Tibial artery (tissue), 4 donors: ENCODE data around the gene NDUFS4.
"Not testable (repeated sequence)": the region's sequence is repeated elsewhere in the genome, so short reads cannot be mapped to it uniquely, and the experiment has no call there.

ENCODE experiments used
- DNase-seq, 2 donors: peaks; one replicate each; pipeline ENCODE4 v3.0.0-alpha.2; 2019
- H3K27ac ChIP-seq, 2 donors: fragments of 200-600 bp; sonication (generic) in 1 of 2; 1 replicate in 1 of 2; 2 replicates in 1 of 2; pipeline ENCODE4 v1.5.1; 2018 to 2019; ENCODE audit warnings: mild to moderate bottlenecking in 1 of 2
- H3K27me3 ChIP-seq, 2 donors: fragments of 200-600 bp; sonication (generic) in 1 of 2; one replicate each; pipeline versions ENCODE4 v1.5.1 to v1.6.0; 2016 to 2019
- H3K36me3 ChIP-seq, 3 donors: fragments of 200-600 bp; sonication (generic) in 2 of 3; one replicate each; pipeline ENCODE4 v1.5.1; 2016 to 2019; ENCODE audit warnings: mild to moderate bottlenecking in 2 of 3
- H3K4me1 ChIP-seq, 4 donors: fragments of 200-600 bp; sonication (generic) in 2 of 4; 1 replicate in 3 of 4; 2 replicates in 1 of 4; pipeline ENCODE4 v1.5.1; 2016 to 2019
- H3K4me3 ChIP-seq, 2 donors: fragments of 200-600 bp; sonication (generic) in 1 of 2; 1 replicate in 1 of 2; 2 replicates in 1 of 2; pipeline ENCODE4 v1.5.1; 2018 to 2019; ENCODE audit warnings: mild to moderate bottlenecking in 2 of 2
- H3K9me3 ChIP-seq, 3 donors: fragments of 200-600 bp; sonication (generic) in 1 of 3; one replicate each; pipeline ENCODE4 v1.5.1; 2016 to 2019
- CTCF ChIP-seq, 2 experiments: fragments of 200-600 bp in 1 of 2; fragments of 450-650 bp in 1 of 2; IDR thresholded peaks; one replicate each; pipeline ENCODE4 v1.5.1; 2017 to 2019; ENCODE audit warnings: antibody characterized with exemption in 2 of 2, mild to moderate bottlenecking in 1 of 2, moderate library complexity in 1 of 2
- intact Hi-C: fragments of 100-400 bp; cut with DNase I; formaldehyde crosslinking; loops from one replicate; pipeline ENCODE4 v1.15.0; 2023; ENCODE audit warnings: low total_unique reads

The NDUFS4 gene

DNA sequence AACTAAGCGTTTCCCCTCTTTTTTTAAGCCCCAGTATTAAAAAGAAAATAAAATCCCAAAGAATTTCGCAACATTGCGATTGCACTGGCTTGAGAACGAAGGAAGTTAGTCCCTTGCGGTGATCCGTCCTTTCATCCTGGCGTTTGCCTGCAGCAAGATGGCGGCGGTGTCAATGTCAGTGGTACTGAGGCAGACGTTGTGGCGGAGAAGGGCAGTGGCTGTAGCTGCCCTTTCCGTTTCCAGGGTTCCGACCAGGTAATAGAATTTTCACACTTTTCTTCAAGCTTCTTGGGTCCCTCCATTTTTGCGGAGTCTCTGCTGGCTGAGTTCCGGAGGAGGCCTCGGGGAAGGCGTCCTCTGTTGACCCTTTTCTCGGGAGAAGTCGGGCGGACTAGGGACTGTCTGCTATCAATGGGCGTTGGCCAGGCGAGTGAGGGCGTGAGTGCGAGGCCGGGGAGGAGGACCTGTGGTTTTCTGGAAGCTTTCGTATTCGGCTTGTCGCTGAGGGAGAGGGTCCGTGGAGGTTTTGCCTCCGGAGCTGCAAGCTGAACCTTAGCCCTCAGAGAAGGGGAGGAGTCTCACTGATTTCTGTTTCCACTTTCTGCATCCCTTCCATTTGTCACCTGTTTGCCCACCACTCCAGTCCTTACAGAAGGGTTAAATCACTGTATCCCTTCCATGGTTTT, at the start of gene NDUFS4:
Gene NDUFS4 (plus strand): TSS at position 134 of the 686 bp plus-strand sequence. CDS start 24 bp downstream, at position 158.
- intact Hi-C loops: no loop called here
- Histone ChIP-seq H3K27me3 (no peaks in the 10 kb centered on the region), H3K4me3 (peak within 1 kb of the TSS; percentile 65 to 80), H3K36me3 (no peaks in the 10 kb centered on the region), H3K4me1 (peaks cover 0 to 38% (median 16%) of the 10 kb centered on the region in 4 donors), H3K9me3 (no peaks in the 10 kb centered on the region), H3K27ac (peak within 1 kb of the TSS; percentile 85 to 86)
- peak; percentile 86 to 90 for DNase-seq
- no peak for TF ChIP-seq CTCF (IDR thresholded peaks at IDR 0.05)

GRCh38 chr5:53512539-53512938, 47.9 kb upstream of the NDUFS4 start:
- no peak for TF ChIP-seq CTCF (IDR thresholded peaks at IDR 0.05)
- Histone ChIP-seq H3K27me3 (no peaks in the 10 kb centered on the region), H3K4me3 (no peak overlapping the region), H3K27ac (no peak overlapping the region), H3K4me1 (no peaks in the 10 kb centered on the region), H3K36me3 (no peaks in the 10 kb centered on the region), H3K9me3 (peaks cover 0 to 22% (median 13%) of the 10 kb centered on the region in 3 donors)
- intact Hi-C loops: no loop called here
- DNase-seq: no peak

- H3K36me3 ChIP-seq: no peaks in the 10 kb centered on the region
- H3K27me3 ChIP-seq: no peaks in the 10 kb centered on the region
- intact Hi-C loops: no loop called here
- no peak overlapping the region for H3K27ac ChIP-seq
- H3K4me3 ChIP-seq: no peak overlapping the region
- no peak for DNase-seq
- peaks cover 0 to 13% (median 0%) of the 10 kb centered on the region in 3 donors for H3K9me3 ChIP-seq
- H3K4me1 ChIP-seq: no peaks in the 10 kb centered on the region
- TF ChIP-seq CTCF (IDR thresholded peaks at IDR 0.05): no peak
Measured at GRCh38 chr5:53515988-53516387, 44.5 kb upstream of the NDUFS4 start.

DNA sequence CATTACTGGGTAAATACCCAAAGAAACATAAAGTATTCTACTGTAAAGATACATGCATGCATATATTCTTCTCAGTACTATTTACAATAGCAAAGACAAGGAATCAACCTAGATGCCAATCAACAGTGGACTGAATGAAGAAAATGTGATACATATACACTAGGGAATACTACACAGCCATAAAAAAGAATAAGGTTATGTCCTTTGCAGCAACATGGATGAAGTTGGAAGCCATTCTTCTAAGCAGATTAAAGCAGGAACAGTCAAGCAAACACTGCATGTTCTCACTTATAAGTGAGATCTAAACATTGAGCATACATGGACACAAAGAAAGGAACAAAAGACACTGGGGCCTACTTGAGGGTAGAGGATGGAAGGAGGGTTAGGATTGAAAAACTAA, 39.6 kb upstream of the NDUFS4 start:
- Histone ChIP-seq H3K36me3 (no peaks in the 10 kb centered on the region), H3K4me3 (no peak overlapping the region), H3K4me1 (no peaks in the 10 kb centered on the region), H3K27ac (no peak overlapping the region), H3K9me3 (peaks cover 0 to 6% (median 0%) of the 10 kb centered on the region in 3 donors), H3K27me3 (no peaks in the 10 kb centered on the region)
- TF ChIP-seq CTCF (IDR thresholded peaks at IDR 0.05): no peak
- intact Hi-C loops: no loop called here
- DNase-seq: no peak

- TF ChIP-seq CTCF (IDR thresholded peaks at IDR 0.05): no peak
- H3K4me1 ChIP-seq: no peaks in the 10 kb centered on the region
- H3K36me3 ChIP-seq: no peaks in the 10 kb centered on the region
- no peak for DNase-seq
- no peak overlapping the region for H3K4me3 ChIP-seq
- no peaks in the 10 kb centered on the region for H3K27me3 ChIP-seq
- H3K27ac ChIP-seq: no peak overlapping the region
- no peaks in the 10 kb centered on the region for H3K9me3 ChIP-seq
- intact Hi-C loops: no loop called here
Measured at GRCh38 chr5:53537711-53538110, 22.7 kb upstream of the NDUFS4 start.

DNA sequence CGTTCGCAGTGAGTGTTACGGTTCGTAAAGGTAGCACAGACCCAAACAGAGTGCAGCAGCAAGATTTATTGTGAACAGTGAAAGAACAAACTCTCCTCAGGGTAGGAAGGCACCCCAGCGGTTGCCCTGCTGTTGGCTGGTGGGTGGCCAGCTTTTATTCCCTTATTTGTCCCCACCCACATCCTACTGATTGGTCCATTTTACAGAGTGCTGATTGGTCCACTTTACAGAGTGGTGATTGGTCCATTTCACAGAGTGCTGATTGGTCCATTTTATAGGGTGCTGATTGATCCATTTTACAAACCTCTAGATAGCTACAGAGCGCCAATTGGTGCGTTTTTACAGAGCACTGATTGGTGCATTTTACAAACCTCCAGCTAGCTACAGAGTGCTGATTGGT, 19.7 kb upstream of the NDUFS4 start:
- H3K27me3 ChIP-seq, H3K36me3 ChIP-seq, DNase-seq, H3K27ac ChIP-seq, H3K9me3 ChIP-seq, H3K4me1 ChIP-seq, intact Hi-C loops, H3K4me3 ChIP-seq: not testable (repeated sequence)
